KOPT-K1 (cell line): ENCODE results near the gene MT3.

Source experiments
- H3K27ac ChIP-seq: fragments of 200-600 bp; sonication (generic); 2 replicates; pipeline ENCODE4 v1.5.1; 2016; ENCODE audit warnings: antibody characterized with exemption, mild to moderate bottlenecking, low read depth, low read length; ENCODE audit not compliant: poor library complexity, severe bottlenecking
- H3K36me3 ChIP-seq: fragments of 200-600 bp; sonication (generic); 2 replicates; pipeline ENCODE4 v1.5.1; 2017; ENCODE audit warnings: antibody characterized with exemption, mild to moderate bottlenecking, low read length, moderate library complexity; ENCODE audit not compliant: insufficient read depth
- H3K9me3 ChIP-seq: fragments of 200-600 bp; sonication (generic); 2 replicates; pipeline ENCODE4 v1.5.1; 2017; ENCODE audit warnings: antibody characterized with exemption, low read length, mild to moderate bottlenecking; ENCODE audit not compliant: insufficient read depth, poor library complexity, severe bottlenecking

The MT3 gene

DNA sequence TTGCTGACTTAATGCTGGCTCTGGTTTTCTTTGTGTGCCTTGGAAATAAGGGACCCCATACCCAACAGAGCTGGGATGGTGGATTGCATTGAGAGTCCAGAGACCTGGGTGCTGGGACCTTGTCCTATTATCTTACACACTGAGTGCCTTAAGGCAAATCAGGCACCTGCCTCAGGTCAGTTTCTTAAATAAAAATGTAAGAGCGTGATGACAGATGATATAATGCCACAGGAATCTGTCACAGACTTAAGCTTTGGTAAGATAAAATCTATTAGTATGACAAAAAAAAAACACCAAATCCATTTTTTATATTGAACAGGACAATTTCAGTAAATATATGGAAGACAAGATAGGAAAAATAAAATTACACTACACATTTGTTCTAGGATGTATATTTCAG is 50.7 kb downstream of the MT3 start:
- Histone ChIP-seq H3K27ac (no peak overlapping the region), H3K9me3 (no peaks in the 10 kb centered on the region), H3K36me3 (no peaks in the 10 kb centered on the region)
